H7 (cell line): ENCODE data around the gene KRTAP2-3. TPM values are rescaled to one million over a fixed set of nuclear protein-coding genes. Genes with fewer than 3 reads are reported as not detected.
"Not testable (repeated sequence)": the region's sequence is repeated elsewhere in the genome, so short reads cannot be mapped to it uniquely, and the experiment has no call there.

Experiments used
- DNase-seq: peaks from one replicate; pipeline ENCODE4 v3.0.0; 2012
- H3K27me3 ChIP-seq: 2 replicates; pipeline ENCODE4 v1.6.0; 2011; ENCODE audit warnings: mild to moderate bottlenecking, low read length; ENCODE audit not compliant: control insufficient read depth, insufficient read depth
- H3K36me3 ChIP-seq: replicated peaks from 2 replicates; pipeline ENCODE4 v1.5.1; 2011; ENCODE audit warnings: low read length; ENCODE audit not compliant: control insufficient read depth, insufficient read depth
- H3K4me3 ChIP-seq: 2 replicates; pipeline ENCODE4 v1.5.1; 2011; ENCODE audit warnings: low read depth, mild to moderate bottlenecking, control low read depth, low read length, moderate library complexity; ENCODE audit not compliant: insufficient read depth
- total RNA-seq: library from RNA; depleted of rRNA; stranded (reverse); fragments of >200 nt; shearing (Covaris generic); gene quantifications from 2 replicates; pipeline ENCODE4 v1.2.3, GENCODE V29; 2014

KRTAP2-3 gene
- total RNA-seq, 1 experiment from 2014 or later = not detected

DNA sequence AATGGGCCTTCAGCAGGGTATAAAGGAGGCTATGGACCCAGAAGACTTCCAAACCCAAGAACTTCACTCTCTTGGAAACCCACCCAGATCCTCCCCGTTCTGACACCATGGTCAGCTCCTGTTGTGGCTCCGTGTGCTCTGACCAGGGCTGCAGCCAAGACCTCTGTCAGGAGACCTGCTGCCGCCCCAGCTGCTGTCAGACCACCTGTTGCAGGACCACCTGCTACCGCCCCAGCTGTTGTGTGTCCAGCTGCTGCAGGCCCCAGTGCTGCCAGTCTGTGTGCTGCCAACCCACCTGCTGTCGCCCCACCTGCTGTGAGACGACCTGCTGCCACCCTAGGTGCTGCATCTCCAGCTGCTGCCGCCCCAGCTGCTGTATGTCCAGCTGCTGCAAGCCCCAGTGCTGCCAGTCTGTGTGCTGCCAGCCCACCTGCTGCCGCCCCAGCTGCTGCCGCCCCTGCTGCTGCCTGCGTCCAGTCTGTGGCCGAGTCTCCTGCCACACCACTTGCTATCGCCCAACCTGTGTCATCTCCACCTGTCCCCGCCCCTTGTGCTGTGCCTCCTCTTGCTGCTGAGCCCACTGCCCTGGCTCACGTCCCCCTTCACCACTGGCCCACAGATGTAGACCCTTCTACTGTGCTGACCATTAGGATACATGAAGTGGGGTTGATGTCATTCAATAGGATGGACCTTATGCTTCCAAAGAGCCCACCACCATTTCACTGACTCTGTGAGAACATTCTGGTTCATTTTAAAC, 24.4 kb upstream of the KRTAP2-3 start, which contains the start of gene KRTAP4-7:
Gene KRTAP4-7, plus strand, starts transcription at position 51 of the 757 bp plus-strand sequence. Its CDS starts 57 bp downstream, at position 108.
- not testable (repeated sequence) for H3K4me3 ChIP-seq, H3K36me3 ChIP-seq, DNase-seq, H3K27me3 ChIP-seq

DNA sequence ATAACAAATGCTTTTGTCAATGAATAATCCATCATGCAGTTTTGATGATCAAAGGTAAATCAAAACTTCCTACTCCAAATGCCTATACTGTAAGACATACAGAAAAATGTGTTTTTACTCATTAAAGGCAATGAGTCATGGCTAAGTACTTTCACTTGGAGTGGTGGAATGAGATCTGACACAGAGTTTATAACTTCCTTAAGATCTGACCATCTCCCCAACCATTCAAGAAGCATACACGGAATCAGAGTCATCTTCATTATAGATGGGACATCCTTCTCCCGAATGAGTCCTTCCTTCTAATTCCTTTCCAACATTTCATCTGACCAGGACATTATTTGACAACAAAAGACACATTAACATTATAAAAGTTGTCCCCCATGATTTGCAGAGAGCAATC, 23.5 kb upstream of the KRTAP2-3 start:
- not testable (repeated sequence) for H3K27me3 ChIP-seq, H3K4me3 ChIP-seq, H3K36me3 ChIP-seq, DNase-seq

DNA sequence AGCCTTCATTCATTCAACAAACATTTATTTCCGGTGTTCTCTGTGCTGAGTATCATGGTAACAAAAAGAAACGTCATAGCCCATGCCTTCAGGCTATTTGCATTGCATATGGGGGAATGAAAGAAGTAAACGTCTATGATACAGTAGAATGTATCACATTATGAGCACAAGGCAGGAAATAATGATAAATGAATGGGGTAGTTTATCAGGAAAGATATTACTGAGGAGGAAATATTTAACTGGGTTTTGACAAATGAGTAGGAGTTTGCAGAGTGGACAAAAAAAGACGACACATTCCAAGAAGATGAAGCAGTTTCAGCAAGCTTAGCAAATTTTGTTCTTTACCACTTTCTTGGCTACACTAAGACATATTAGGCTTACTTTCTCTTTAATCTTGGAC, 22.7 kb upstream of the KRTAP2-3 start:
- DNase-seq = no peak
- H3K4me3 ChIP-seq = no peak overlapping the region
- H3K27me3 ChIP-seq = no peaks in the 10 kb centered on the region
- H3K36me3 ChIP-seq = no peaks in the 10 kb centered on the region

DNA sequence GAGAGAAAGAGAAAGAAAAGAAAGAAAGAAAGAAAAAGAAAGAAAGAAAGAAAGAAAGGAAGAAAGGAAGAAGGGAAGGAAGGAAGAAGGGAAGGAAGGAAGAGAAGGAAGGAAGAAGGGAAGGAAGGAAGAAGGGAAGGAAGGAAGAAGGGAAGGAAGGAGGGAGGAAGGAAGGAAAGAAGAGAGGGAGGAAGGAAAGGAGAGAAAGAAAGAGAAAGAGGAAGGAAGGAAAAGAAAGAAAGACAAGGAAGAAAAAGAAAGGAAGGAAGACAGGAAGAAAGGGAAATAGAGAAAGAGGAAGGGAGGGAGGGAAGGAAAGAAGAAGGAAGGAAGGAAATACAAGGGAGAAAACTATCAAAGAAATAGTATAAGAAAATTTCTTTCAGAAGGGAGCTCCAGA, 16.9 kb upstream of the KRTAP2-3 start:
- Histone ChIP-seq H3K36me3 (no peaks in the 10 kb centered on the region), H3K27me3 (no peaks in the 10 kb centered on the region), H3K4me3 (no peak overlapping the region)
- DNase-seq = no peak

DNA sequence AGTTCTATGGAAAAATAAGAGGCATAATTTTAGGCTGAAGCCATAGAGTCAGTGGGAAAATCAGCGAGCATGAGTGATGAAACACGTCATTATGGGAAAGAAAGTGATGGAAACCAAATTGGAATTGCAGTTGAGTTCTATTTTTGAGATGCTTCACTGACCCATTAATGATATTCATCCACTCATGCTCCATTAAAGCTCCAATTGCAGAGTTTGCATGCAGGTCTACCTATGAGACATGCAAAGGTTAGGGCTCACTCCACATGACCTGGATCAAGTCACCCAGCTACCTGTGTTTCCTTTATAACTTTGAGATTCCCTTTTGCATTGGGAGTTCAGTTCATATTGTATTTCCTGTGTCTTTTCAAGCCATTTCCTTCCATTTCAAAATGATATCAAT, 13.8 kb upstream of the KRTAP2-3 start:
- Histone ChIP-seq H3K4me3 (no peak overlapping the region), H3K27me3 (no peaks in the 10 kb centered on the region), H3K36me3 (no peaks in the 10 kb centered on the region)
- DNase-seq = no peak

DNA sequence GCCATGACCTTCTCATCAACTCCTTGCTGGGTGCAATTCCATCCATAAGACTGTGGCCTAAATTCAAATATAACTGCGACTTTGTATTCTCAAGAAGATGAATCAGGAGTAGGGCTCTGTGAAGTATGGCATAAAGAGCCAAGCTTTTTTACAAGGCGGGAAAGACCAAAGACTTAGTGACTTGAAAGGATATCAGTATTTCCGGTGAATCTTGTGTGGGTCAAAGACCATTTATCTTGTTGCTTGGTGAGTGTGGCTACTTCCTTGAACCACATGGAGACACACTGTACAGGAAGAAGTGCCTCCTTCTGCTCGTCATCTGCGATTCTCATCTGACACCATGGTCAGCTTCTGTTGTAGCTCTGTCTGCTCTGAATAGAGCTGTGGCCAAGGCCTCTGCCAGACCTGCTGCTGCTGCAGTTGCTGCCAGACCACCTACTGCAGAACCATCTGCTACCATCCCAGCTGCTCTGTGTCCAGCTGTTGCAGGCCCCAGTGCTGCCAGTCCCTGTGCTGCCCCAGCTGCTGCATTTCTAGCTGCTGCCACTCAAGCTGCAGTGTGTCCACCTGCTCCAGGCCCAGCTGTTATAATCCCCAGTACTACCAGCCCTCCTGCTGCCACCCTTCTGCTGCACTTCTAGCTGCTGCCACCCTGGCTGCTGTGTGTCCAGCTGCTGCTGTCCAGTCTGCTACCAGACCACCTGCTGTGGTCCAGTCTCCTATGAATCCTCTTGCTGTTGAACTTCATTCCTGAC, 11.9 kb upstream of the KRTAP2-3 start:
- Histone ChIP-seq H3K27me3 (no peaks in the 10 kb centered on the region), H3K4me3 (no peak overlapping the region), H3K36me3 (no peaks in the 10 kb centered on the region)
- DNase-seq = no peak

DNA sequence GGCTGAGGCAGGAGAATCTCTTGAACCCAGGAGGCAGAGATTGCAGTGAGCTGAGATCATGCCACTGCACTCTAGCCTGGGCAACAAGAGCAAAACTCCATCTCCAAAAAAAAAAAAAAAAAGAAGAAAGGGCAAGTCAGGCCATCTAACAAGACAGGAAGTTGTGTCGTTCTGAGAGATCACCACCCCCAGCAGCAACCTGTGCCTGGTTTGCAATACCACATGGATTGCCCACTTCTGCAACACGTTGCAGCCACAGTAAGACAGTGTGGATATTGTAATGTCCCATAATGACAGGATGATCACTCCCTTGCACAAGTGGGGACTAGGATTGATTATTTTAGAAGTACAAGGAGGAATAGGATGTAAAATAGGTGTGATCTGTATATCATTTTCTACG, 9.1 kb upstream of the KRTAP2-3 start:
- Histone ChIP-seq H3K4me3 (no peak overlapping the region), H3K27me3 (no peaks in the 10 kb centered on the region), H3K36me3 (no peaks in the 10 kb centered on the region)
- DNase-seq = no peak

DNA sequence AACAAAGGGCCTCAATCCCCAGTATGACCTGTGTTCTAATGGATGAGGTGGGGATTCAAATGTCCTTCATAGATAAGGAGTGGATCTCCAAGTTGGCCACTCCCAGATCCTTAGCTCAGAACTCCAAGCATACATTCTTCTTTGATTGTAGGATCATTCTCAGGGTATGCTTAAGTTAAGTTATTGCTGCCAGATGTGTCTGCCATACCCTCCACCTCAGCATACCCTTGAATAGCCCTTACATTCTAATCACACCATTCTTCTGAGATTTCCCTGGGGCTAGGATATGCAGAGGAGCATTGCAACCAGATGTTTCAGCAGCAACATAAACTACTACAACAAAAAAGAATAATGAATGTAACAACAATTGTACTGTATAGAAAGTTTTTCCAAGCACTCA, 7.4 kb upstream of the KRTAP2-3 start:
- Histone ChIP-seq H3K27me3 (no peaks in the 10 kb centered on the region), H3K4me3 (no peak overlapping the region), H3K36me3 (no peaks in the 10 kb centered on the region)
- DNase-seq = no peak

DNA sequence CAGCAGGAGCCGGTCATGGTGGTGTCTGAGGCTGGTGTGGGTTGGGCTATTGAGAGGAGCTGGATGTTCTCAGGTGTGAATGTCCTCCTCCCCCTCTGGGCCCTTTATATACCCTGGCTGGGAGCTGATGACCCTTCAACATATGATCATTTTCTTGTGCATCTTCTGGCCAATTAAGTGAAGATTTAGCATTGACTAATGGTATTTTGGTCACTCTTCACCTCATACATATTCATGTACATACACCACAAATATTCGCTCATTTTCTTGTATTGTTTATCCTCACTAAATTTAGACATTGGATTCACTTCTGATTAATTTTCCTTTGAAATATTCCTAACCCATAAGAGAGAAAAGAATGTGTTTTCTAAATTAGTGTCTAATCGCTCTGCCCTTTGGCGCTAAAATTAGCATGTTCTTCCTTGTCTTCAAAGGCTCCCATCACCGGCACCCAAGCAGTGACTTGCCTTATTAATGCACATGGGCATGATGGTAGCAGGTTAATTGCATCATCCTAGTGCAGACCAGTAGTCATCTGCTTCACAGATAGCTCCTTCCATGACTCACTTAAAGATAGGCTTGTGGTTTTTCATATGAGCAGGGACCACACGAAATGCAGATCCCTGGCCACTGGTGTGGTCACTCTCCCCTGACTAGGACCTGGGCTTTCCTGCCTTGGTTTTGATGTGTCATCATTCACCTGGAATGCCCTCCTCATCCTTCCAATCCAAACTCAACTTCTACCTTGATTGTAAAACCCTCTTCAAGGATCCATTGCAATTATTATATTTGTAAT, 6.1 kb upstream of the KRTAP2-3 start, which contains the start of gene KRTAP2-4:
Gene KRTAP2-4, minus strand, starts transcription at position 51 of the 796 bp plus-strand sequence. Its CDS starts 34 bp downstream, at position 17.
- Histone ChIP-seq H3K4me3 (no peak within 1 kb of the TSS), H3K27me3 (no peaks in the 10 kb centered on the region), H3K36me3 (no peaks in the 10 kb centered on the region)
- no peak for DNase-seq

DNA sequence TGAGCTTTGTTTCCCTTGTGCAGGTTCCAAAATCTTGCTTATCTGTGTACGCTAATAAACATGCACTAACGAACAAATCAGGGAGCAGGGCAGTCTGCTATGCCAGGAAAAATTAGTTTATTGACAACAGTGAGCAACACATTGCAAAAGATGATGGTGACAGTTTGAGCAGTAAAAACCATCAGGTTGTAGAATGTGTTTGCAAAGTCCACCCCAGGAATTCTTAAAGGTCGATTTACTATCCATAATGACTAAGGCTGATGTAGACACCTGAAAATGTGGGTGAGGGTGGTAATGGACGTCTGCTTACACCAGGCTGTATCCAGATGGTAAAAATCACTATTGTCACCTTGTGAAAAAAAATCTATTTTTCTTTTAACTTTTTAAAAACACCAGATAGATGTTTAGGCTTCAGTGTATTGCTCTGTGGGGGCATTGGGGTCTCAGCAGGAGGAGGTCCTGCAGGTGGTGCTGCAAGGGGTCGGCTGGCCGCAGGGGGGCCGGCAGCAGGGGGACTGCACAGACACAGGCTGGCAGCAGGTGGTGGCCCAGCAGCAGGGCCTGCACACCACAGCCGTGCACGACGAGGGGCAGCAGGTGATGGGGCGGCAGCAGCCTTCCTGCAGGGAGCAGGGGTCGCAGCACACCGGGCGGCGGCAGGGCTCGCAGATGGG, 5.2 kb upstream of the KRTAP2-3 start:
- not testable (repeated sequence) for H3K27me3 ChIP-seq, H3K4me3 ChIP-seq, H3K36me3 ChIP-seq, DNase-seq

DNA sequence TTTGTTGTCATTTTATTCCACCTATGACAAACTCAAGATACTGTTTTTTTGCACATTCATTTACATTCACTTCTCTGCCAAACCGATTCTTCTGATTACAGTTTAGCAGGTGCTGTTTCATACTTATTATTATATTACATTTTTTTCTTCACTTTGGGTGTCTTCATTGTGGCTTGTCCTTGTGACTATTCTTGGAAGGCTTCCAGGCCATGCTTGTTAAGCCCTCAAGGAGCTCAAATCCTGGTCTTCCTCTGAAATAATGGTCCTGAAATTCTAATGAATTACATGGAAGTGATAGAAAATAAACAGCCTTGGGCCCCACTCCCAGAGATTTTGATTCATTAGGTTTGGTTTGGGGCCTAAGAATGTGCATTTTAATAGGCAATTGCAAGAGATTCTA, 4.4 kb upstream of the KRTAP2-3 start:
- H3K27me3 ChIP-seq = no peaks in the 10 kb centered on the region
- DNase-seq = no peak

DNA sequence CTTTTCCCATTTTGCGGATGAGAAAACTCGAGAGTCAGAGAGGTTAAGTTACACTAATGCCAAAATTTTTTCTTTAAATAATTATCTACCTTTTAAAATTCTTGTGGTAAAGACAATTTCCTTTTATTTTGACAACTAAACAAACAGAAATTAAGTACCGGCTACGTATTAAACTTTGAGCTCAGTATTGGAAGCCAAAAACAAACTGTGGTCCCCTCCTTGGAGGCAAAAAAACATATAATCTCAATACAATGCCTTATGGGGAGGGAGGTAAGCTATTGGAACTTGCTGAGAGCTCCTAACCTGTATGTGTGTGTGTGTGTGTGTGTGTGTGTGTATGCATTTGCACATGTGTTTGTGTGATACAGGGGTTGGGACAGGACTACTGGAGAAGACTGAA, 3.5 kb upstream of the KRTAP2-3 start:
- H3K4me3 ChIP-seq = no peak overlapping the region
- H3K36me3 ChIP-seq = no peaks in the 10 kb centered on the region
- H3K27me3 ChIP-seq = no peaks in the 10 kb centered on the region
- DNase-seq = no peak

More for the DNA sequence above, 4.4 kb upstream of the KRTAP2-3 start:
- no peak overlapping the region for H3K4me3 ChIP-seq
- H3K36me3 ChIP-seq = no peaks in the 10 kb centered on the region

DNA sequence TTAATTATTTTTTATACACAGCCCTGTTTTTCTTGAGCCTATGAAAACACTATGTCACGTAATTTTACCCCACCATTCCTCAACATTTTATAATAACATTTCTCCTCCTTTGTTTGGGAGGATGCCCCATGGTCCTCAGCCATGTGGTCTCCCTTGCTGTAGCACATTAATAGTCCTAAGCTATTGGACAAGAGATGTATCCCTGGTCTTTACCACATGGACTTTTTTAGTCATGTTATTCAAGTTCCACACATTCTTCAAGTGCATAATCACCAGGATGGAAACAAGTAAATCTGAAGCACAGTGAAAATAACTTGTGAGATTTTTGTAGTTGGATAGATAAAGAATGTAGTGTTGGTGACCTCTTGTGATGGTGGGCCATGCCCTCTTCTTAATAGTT, 2.0 kb upstream of the KRTAP2-3 start:
- no peak overlapping the region for H3K4me3 ChIP-seq
- no peaks in the 10 kb centered on the region for H3K27me3 ChIP-seq
- no peaks in the 10 kb centered on the region for H3K36me3 ChIP-seq
- no peak for DNase-seq
